ENCODE results near the gene ZNF205. TPM values are rescaled to one million over a fixed set of nuclear protein-coding genes. Genes with fewer than 3 reads are reported as not detected.
A peak's percentile ranks its signal among the peaks of the same experiment; 100 is the strongest.

Gene ZNF205
- total and polyA plus RNA-seq, 2 of the 13 experiments (the other 11 are each of a cell fraction or from before 2014, with no cell fraction given), result 5.8 to 10.2 TPM

DNA sequence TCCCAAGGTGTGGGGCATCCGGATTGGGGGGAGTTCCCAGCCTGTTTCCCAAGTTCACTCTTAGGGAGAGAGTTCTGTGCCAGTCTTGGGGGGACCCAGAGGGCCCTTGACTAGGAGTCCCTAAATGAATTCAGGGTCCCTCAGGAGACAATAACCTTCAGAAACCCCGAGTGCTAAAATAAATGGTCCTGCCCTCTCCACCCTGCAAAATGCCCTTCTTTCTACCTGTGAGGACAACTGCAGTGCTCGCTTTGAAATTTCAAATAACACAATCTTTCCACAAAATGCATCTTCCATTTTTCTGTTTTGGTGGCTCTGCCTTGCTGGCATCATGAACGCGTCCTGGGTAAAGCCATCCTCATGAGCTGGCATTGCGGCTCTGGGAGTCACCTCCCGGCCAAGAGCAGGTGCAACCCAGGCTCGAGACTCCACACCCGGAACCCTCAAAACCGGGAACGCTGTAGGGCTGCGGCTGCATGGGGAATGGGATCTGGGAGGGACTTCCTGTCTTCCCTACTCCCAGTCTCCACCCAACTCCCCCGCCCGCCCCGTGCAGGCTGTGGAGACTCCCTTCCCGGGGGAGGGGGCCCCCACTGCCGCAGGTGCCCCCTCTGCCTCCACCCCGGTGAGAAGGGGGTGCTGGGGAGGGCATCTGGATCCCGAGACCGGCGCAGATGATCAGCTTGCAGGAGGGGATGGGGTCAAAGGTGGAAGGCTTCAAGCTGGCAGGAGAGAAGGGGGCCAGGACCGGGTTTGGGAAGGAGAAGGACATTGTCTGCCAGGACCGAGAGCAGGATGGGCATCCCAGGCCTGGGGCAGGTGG lies at the start of gene ZNF205 (continued):
- TF ChIP-seq, protein P1, sequence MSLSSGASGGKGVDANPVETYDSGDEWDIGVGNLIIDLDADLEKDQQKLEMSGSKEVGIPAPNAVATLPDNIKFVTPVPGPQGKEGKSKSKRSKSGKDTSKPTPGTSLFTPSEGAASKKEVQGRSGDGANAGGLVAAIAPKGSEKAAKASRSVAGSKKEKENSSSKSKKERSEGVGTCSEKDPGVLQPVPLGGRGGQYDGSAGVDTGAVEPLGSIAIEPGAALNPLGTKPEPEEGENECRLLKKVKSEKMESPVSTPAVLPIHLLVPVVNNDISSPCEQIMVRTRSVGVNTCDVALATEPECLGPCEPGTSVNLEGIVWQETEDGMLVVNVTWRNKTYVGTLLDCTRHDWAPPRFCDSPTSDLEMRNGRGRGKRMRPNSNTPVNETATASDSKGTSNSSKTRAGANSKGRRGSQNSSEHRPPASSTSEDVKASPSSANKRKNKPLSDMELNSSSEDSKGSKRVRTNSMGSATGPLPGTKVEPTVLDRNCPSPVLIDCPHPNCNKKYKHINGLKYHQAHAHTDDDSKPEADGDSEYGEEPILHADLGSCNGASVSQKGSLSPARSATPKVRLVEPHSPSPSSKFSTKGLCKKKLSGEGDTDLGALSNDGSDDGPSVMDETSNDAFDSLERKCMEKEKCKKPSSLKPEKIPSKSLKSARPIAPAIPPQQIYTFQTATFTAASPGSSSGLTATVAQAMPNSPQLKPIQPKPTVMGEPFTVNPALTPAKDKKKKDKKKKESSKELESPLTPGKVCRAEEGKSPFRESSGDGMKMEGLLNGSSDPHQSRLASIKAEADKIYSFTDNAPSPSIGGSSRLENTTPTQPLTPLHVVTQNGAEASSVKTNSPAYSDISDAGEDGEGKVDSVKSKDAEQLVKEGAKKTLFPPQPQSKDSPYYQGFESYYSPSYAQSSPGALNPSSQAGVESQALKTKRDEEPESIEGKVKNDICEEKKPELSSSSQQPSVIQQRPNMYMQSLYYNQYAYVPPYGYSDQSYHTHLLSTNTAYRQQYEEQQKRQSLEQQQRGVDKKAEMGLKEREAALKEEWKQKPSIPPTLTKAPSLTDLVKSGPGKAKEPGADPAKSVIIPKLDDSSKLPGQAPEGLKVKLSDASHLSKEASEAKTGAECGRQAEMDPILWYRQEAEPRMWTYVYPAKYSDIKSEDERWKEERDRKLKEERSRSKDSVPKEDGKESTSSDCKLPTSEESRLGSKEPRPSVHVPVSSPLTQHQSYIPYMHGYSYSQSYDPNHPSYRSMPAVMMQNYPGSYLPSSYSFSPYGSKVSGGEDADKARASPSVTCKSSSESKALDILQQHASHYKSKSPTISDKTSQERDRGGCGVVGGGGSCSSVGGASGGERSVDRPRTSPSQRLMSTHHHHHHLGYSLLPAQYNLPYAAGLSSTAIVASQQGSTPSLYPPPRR (CRISPR knock-in tag; IDR thresholded peaks at IDR 0.05; ENCODE audit: borderline replicate concordance), result 0 out of 2 replicates have a peak, but pooled peaks have one; percentile 42
- TF ChIP-seq ZNF354B (CRISPR knock-in tag; IDR thresholded peaks at IDR 0.05) (no peak), ZNF543 (CRISPR knock-in tag; IDR thresholded peaks at IDR 0.05) (peak; percentile 88; the same call in 1 of the 2 replicates), ZSCAN21 (CRISPR knock-in tag; IDR thresholded peaks at IDR 0.05; ENCODE audit: borderline replicate concordance) (peak; percentile 58; the same call in 1 of the 2 replicates), ZNF605 (CRISPR knock-in tag; IDR thresholded peaks at IDR 0.05) (peak; percentile 36), ZNF224 (CRISPR knock-in tag; IDR thresholded peaks at IDR 0.05) (no peak), ETV5 (CRISPR knock-in tag; IDR thresholded peaks at IDR 0.05; ENCODE audit: borderline replicate concordance) (peak; percentile 72; the same call in 1 of the 2 replicates), SMC3 (IDR thresholded peaks at IDR 0.05; ENCODE audit: low read length) (0 out of 2 replicates have a peak, but pooled peaks have one; percentile 21), AGO2 (optimal IDR thresholded peaks at IDR 0.05; ENCODE audit: low read depth, low read length) (no peak)
- TF ChIP-seq, protein P2, sequence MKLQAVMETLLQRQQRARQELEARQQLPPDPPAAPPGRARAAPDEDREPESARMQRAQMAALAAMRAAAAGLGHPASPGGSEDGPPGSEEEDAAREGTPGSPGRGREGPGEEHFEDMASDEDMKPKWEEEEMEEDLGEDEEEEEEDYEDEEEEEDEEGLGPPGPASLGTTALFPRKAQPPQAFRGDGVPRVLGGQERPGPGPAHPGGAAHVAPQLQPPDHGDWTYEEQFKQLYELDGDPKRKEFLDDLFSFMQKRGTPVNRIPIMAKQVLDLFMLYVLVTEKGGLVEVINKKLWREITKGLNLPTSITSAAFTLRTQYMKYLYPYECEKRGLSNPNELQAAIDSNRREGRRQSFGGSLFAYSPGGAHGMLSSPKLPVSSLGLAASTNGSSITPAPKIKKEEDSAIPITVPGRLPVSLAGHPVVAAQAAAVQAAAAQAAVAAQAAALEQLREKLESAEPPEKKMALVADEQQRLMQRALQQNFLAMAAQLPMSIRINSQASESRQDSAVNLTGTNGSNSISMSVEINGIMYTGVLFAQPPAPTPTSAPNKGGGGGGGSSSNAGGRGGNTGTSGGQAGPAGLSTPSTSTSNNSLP (IDR thresholded peaks at IDR 0.05; ENCODE audit: low read depth, low read length), result peak; percentile 27; the same call in 1 of the 2 replicates
- TF ChIP-seq, protein P3, sequence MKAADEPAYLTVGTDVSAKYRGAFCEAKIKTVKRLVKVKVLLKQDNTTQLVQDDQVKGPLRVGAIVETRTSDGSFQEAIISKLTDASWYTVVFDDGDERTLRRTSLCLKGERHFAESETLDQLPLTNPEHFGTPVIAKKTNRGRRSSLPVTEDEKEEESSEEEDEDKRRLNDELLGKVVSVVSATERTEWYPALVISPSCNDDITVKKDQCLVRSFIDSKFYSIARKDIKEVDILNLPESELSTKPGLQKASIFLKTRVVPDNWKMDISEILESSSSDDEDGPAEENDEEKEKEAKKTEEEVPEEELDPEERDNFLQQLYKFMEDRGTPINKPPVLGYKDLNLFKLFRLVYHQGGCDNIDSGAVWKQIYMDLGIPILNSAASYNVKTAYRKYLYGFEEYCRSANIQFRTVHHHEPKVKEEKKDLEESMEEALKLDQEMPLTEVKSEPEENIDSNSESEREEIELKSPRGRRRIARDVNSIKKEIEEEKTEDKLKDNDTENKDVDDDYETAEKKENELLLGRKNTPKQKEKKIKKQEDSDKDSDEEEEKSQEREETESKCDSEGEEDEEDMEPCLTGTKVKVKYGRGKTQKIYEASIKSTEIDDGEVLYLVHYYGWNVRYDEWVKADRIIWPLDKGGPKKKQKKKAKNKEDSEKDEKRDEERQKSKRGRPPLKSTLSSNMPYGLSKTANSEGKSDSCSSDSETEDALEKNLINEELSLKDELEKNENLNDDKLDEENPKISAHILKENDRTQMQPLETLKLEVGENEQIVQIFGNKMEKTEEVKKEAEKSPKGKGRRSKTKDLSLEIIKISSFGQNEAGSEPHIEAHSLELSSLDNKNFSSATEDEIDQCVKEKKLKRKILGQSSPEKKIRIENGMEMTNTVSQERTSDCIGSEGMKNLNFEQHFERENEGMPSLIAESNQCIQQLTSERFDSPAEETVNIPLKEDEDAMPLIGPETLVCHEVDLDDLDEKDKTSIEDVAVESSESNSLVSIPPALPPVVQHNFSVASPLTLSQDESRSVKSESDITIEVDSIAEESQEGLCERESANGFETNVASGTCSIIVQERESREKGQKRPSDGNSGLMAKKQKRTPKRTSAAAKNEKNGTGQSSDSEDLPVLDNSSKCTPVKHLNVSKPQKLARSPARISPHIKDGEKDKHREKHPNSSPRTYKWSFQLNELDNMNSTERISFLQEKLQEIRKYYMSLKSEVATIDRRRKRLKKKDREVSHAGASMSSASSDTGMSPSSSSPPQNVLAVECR (CRISPR knock-in tag; IDR thresholded peaks at IDR 0.05; ENCODE audit: borderline replicate concordance), result peak; percentile 87; the same call in 1 of the 2 replicates
- TF ChIP-seq, protein P4, sequence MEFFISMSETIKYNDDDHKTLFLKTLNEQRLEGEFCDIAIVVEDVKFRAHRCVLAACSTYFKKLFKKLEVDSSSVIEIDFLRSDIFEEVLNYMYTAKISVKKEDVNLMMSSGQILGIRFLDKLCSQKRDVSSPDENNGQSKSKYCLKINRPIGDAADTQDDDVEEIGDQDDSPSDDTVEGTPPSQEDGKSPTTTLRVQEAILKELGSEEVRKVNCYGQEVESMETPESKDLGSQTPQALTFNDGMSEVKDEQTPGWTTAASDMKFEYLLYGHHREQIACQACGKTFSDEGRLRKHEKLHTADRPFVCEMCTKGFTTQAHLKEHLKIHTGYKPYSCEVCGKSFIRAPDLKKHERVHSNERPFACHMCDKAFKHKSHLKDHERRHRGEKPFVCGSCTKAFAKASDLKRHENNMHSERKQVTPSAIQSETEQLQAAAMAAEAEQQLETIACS (CRISPR knock-in tag; IDR thresholded peaks at IDR 0.05), result peak; percentile 93
- TF ChIP-seq, protein P5, sequence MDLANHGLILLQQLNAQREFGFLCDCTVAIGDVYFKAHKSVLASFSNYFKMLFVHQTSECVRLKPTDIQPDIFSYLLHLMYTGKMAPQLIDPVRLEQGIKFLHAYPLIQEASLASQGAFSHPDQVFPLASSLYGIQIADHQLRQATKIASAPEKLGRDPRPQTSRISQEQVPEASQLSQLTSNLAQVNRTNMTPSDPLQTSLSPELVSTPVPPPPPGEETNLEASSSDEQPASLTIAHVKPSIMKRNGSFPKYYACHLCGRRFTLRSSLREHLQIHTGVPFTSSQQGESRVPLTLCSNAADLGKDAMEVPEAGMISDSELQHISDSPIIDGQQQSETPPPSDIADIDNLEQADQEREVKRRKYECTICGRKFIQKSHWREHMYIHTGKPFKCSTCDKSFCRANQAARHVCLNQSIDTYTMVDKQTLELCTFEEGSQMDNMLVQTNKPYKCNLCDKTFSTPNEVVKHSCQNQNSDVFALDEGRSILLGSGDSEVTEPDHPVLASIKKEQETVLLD (CRISPR knock-in tag; IDR thresholded peaks at IDR 0.05; ENCODE audit: low read depth), result no peak; the same call in 1 of the 2 replicates

Data from HepG2 (cell line).